PC-3 (cell line): Measurements from ENCODE around the gene MS4A7.

Experiments used
- EZH2phosphoT487 ChIP-seq: fragments of 300-600 bp; sonication (generic); IDR thresholded peaks from 2 replicates; pipeline ENCODE4 v1.6.1; 2018; ENCODE audit warnings: mild to moderate bottlenecking, antibody characterized with exemption, low read length, borderline replicate concordance
- TF ChIP-seq, protein P1 (sequence below): fragments of 300-600 bp; sonication (generic); conservative IDR thresholded peaks from 2 replicates; pipeline ENCODE4 v1.5.1; 2017; ENCODE audit warnings: antibody characterized with exemption, low read depth, mild to moderate bottlenecking, low read length

DNA sequence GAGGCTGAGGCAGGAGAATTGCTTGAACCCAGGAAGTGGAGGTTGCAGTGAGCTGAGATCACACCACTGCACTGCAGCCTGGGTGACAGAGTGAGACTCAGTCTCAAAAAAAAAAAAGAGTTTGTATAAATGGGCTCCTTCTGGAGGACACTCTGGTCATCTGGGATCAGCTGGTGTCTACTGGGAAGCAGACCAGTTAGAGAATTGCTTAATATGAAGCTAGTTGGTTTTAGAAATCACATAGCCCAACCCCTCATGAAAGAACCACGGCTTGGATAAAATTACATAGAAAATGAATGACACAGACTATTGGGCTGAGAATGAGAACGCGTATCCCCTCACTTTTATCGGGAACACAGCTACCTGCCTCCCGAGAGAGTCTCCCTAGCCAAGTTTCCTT lies 14.7 kb downstream of the MS4A7 start:
- TF ChIP-seq, protein P1, sequence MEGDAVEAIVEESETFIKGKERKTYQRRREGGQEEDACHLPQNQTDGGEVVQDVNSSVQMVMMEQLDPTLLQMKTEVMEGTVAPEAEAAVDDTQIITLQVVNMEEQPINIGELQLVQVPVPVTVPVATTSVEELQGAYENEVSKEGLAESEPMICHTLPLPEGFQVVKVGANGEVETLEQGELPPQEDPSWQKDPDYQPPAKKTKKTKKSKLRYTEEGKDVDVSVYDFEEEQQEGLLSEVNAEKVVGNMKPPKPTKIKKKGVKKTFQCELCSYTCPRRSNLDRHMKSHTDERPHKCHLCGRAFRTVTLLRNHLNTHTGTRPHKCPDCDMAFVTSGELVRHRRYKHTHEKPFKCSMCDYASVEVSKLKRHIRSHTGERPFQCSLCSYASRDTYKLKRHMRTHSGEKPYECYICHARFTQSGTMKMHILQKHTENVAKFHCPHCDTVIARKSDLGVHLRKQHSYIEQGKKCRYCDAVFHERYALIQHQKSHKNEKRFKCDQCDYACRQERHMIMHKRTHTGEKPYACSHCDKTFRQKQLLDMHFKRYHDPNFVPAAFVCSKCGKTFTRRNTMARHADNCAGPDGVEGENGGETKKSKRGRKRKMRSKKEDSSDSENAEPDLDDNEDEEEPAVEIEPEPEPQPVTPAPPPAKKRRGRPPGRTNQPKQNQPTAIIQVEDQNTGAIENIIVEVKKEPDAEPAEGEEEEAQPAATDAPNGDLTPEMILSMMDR = no peak
- no peak for TF ChIP-seq EZH2phosphoT487
